ENCODE measurements around the gene OLFM1.

DNA sequence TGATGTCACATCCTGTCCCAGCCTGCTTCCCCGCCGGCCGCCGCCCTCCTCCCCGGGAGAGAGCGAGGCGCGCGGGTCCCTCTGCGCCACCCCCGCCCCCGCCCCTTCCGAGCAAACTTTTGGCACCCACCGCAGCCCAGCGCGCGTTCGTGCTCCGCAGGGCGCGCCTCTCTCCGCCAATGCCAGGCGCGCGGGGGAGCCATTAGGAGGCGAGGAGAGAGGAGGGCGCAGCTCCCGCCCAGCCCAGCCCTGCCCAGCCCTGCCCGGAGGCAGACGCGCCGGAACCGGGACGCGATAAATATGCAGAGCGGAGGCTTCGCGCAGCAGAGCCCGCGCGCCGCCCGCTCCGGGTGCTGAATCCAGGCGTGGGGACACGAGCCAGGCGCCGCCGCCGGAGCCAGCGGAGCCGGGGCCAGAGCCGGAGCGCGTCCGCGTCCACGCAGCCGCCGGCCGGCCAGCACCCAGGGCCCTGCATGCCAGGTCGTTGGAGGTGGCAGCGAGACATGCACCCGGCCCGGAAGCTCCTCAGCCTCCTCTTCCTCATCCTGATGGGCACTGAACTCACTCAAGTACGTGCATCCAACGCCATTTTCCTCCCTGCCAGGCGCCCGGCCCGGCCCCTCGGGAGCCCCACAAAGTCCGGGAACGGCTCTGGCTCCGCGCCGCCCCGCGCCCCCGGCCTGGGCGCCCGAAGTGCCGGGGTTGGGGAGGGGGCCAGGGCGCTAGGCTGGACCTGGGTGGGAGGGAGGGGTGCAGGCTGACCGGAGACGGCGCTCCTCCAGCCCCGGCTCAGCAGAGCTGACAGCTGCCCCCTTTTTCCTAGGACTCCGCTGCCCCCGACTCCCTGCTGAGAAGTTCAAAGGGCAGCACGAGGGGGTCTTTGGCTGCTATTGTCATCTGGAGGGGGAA lies 12.0 kb upstream of the OLFM1 start:
- TF ChIP-seq EZH2 (IDR thresholded peaks at IDR 0.05; ENCODE audit: low read length, unreplicated experiment) (no peak), EZH2phosphoT487 (IDR thresholded peaks at IDR 0.05; ENCODE audit: borderline replicate concordance, low read length) (no peak)
- TF ChIP-seq, protein P1, sequence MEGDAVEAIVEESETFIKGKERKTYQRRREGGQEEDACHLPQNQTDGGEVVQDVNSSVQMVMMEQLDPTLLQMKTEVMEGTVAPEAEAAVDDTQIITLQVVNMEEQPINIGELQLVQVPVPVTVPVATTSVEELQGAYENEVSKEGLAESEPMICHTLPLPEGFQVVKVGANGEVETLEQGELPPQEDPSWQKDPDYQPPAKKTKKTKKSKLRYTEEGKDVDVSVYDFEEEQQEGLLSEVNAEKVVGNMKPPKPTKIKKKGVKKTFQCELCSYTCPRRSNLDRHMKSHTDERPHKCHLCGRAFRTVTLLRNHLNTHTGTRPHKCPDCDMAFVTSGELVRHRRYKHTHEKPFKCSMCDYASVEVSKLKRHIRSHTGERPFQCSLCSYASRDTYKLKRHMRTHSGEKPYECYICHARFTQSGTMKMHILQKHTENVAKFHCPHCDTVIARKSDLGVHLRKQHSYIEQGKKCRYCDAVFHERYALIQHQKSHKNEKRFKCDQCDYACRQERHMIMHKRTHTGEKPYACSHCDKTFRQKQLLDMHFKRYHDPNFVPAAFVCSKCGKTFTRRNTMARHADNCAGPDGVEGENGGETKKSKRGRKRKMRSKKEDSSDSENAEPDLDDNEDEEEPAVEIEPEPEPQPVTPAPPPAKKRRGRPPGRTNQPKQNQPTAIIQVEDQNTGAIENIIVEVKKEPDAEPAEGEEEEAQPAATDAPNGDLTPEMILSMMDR (conservative IDR thresholded peaks at IDR 0.05; ENCODE audit: low read depth, low read length), result no peak

All from PC-3 (cell line).